Rectal smooth muscle tissue (tissue), 1 donor: ENCODE results near the gene RECK.

Experiments used
- H3K27ac ChIP-seq: one replicate; pipeline ENCODE4 v1.7.0; 2013; ENCODE audit warnings: low read depth, low read length, inconsistent platforms
- H3K27me3 ChIP-seq: one replicate; pipeline ENCODE4 v1.7.0; 2013; ENCODE audit warnings: low read length; ENCODE audit not compliant: control insufficient read depth, insufficient read depth
- H3K36me3 ChIP-seq: one replicate; pipeline ENCODE4 v1.7.0; 2013; ENCODE audit warnings: low read length; ENCODE audit not compliant: control insufficient read depth, insufficient read depth
- H3K4me1 ChIP-seq: one replicate; pipeline ENCODE4 v1.7.0; 2013; ENCODE audit warnings: low read length; ENCODE audit not compliant: control insufficient read depth, insufficient read depth
- H3K4me3 ChIP-seq: one replicate; pipeline ENCODE4 v1.7.0; 2013; ENCODE audit warnings: low read length
- H3K9ac ChIP-seq: one replicate; pipeline ENCODE4 v1.7.0; 2013; ENCODE audit warnings: low read length

Gene RECK

GRCh38 chr9:36033788-36034187 lies 2.9 kb upstream of the RECK start:
- H3K9ac ChIP-seq: no peak overlapping the region
- no peaks in the 10 kb centered on the region for H3K27me3 ChIP-seq
- H3K4me1 ChIP-seq: peaks cover 2% of the 10 kb centered on the region
- no peak overlapping the region for H3K4me3 ChIP-seq
- H3K27ac ChIP-seq: no peak overlapping the region
- H3K36me3 ChIP-seq: no peaks in the 10 kb centered on the region

GRCh38 chr9:36034234-36034633 lies 2.5 kb upstream of the RECK start:
- no peaks in the 10 kb centered on the region for H3K36me3 ChIP-seq
- no peak overlapping the region for H3K27ac ChIP-seq
- H3K27me3 ChIP-seq: no peaks in the 10 kb centered on the region
- peaks cover 2% of the 10 kb centered on the region for H3K4me1 ChIP-seq
- H3K4me3 ChIP-seq: no peak overlapping the region
- H3K9ac ChIP-seq: no peak overlapping the region

GRCh38 chr9:36035006-36035405 lies 1.7 kb upstream of the RECK start:
- no peak overlapping the region for H3K27ac ChIP-seq
- H3K9ac ChIP-seq: no peak overlapping the region
- H3K27me3 ChIP-seq: no peaks in the 10 kb centered on the region
- peaks cover 2% of the 10 kb centered on the region for H3K4me1 ChIP-seq
- no peaks in the 10 kb centered on the region for H3K36me3 ChIP-seq
- no peak overlapping the region for H3K4me3 ChIP-seq

DNA sequence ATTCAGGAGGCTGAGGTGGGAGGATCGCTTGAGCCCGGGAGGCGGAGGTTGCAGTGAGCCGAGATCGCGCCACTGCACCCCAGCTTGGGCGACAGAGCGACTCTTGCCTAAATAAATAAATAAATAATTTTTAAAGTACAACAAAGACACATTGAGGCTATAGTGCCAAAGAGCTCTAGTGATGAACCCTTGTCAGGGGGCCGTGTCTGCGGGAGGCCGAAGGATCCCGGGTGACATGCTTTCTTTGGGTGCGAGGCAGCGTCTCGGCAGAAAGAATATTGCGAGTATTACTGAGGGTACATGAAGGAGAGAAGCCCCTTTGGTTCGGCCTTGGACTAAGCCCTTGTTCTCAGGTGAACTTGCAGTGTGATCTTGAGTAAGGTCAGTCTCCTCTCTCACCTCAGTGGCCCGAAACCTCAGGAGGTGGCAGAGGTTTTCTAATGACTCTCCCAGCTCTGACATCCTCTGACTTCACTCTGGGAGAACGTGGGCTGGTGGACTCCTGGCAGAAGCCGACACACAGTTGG lies 397 bp upstream of the RECK start:
- Histone ChIP-seq H3K4me1 (peaks cover 2% of the 10 kb centered on the region), H3K4me3 (peak overlapping the region; percentile 82), H3K9ac (peak overlapping the region; percentile 53), H3K36me3 (no peaks in the 10 kb centered on the region), H3K27ac (peak overlapping the region; percentile 72), H3K27me3 (no peaks in the 10 kb centered on the region)

GRCh38 chr9:36037549-36038122 lies 923 bp downstream of the RECK start:
- Histone ChIP-seq H3K27me3 (no peaks in the 10 kb centered on the region), H3K36me3 (no peaks in the 10 kb centered on the region), H3K4me1 (peaks cover 2% of the 10 kb centered on the region), H3K27ac (peak overlapping the region; percentile 72), H3K4me3 (peak overlapping the region; percentile 82), H3K9ac (peak overlapping the region; percentile 80)

- no peak overlapping the region for H3K27ac ChIP-seq
- no peaks in the 10 kb centered on the region for H3K27me3 ChIP-seq
- no peak overlapping the region for H3K9ac ChIP-seq
- H3K4me1 ChIP-seq: peaks cover 2% of the 10 kb centered on the region
- H3K36me3 ChIP-seq: no peaks in the 10 kb centered on the region
- no peak overlapping the region for H3K4me3 ChIP-seq
These were observed 2.4 kb downstream of the RECK start for GRCh38 chr9:36039121-36039520.

- no peaks in the 10 kb centered on the region for H3K36me3 ChIP-seq
- no peak overlapping the region for H3K27ac ChIP-seq
- no peak overlapping the region for H3K4me3 ChIP-seq
- H3K27me3 ChIP-seq: no peaks in the 10 kb centered on the region
- peaks cover 2% of the 10 kb centered on the region for H3K4me1 ChIP-seq
- no peak overlapping the region for H3K9ac ChIP-seq
These were observed 3.0 kb downstream of the RECK start for GRCh38 chr9:36039696-36040095.

- Histone ChIP-seq H3K9ac (no peak overlapping the region), H3K4me3 (no peak overlapping the region), H3K27ac (no peak overlapping the region), H3K27me3 (no peaks in the 10 kb centered on the region), H3K36me3 (no peaks in the 10 kb centered on the region), H3K4me1 (peaks cover 2% of the 10 kb centered on the region)
These were observed 3.7 kb downstream of the RECK start for GRCh38 chr9:36040271-36040925.

GRCh38 chr9:36041506-36041905 lies 4.8 kb downstream of the RECK start:
- no peak overlapping the region for H3K9ac ChIP-seq
- peaks cover under 1% of the 10 kb centered on the region for H3K4me1 ChIP-seq
- no peak overlapping the region for H3K4me3 ChIP-seq
- H3K27ac ChIP-seq: no peak overlapping the region
- H3K27me3 ChIP-seq: no peaks in the 10 kb centered on the region
- H3K36me3 ChIP-seq: no peaks in the 10 kb centered on the region

DNA sequence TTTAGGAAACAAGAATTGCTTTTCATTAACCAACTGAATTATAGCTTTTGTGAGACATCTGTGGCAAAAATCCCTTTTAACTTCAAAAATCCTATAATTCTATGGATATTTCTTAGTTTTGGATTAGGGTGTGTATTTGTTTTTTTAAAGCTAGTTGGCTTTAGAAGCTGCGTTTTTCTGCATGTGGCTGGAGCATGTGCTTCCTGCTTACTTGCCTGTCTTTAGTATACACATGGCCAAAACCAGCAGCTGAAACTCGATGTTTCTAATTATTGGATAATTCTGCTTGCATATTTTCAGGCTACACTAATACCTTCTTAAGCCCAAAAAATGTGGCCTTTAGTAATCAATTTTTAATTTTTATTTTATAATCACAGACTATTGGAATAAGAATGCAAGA lies 8.9 kb downstream of the RECK start:
- Histone ChIP-seq H3K4me3 (no peak overlapping the region), H3K4me1 (no peaks in the 10 kb centered on the region), H3K36me3 (no peaks in the 10 kb centered on the region), H3K27ac (no peak overlapping the region), H3K27me3 (no peaks in the 10 kb centered on the region), H3K9ac (no peak overlapping the region)

DNA sequence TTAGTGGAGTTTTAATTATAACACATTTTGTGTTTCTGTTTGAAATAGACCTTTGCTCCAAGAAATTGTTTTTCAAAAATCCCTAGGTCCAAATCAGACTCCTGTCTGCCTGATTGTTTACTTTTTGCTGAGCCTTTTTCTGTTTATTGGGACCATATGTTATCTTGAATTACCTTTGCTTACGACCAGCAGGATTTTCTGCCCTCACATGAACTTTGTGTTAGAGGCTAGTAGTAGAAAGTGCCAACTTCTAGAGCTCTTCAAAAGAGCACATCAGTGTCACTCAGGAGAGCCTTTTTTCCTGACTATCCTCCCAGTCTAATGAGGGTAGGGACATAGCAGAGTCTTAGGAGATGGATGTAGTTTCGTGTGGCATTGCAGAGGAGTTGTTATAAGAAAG lies 10.2 kb downstream of the RECK start:
- Histone ChIP-seq H3K36me3 (no peaks in the 10 kb centered on the region), H3K4me1 (no peaks in the 10 kb centered on the region), H3K27ac (no peak overlapping the region)

GRCh38 chr9:36049408-36049807 lies 12.7 kb downstream of the RECK start:
- no peak overlapping the region for H3K9ac ChIP-seq
- H3K27ac ChIP-seq: no peak overlapping the region
- no peaks in the 10 kb centered on the region for H3K36me3 ChIP-seq
- no peaks in the 10 kb centered on the region for H3K27me3 ChIP-seq
- H3K4me1 ChIP-seq: no peaks in the 10 kb centered on the region
- H3K4me3 ChIP-seq: no peak overlapping the region

More for the DNA sequence above, 10.2 kb downstream of the RECK start:
- Histone ChIP-seq H3K4me3 (no peak overlapping the region), H3K9ac (no peak overlapping the region), H3K27me3 (no peaks in the 10 kb centered on the region)

DNA sequence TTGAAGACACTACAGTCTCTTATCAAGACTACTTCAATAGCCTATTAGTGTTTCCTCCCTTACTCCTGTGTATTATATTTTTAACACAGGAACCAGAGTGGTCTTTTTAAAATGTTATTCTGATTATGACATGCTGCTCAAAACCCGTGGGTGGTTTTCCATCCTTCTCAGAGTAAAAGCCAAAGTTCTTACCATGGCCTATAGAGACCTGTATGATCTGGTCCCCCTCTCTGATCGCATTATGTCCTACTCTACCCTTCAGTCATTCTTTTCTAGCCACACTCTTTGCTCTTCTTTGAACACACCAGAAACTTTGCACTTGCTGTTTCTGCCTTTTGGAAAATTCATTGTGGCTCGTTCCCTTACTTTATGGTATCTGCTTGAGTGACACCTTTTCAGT lies 13.8 kb downstream of the RECK start:
- Histone ChIP-seq H3K27me3 (no peaks in the 10 kb centered on the region), H3K36me3 (no peaks in the 10 kb centered on the region), H3K4me1 (no peaks in the 10 kb centered on the region), H3K4me3 (no peak overlapping the region), H3K27ac (no peak overlapping the region), H3K9ac (no peak overlapping the region)
